Left cardiac atrium (tissue), 4 donors: Measurements from ENCODE around the gene RFTN1. TPM values are rescaled to one million over a fixed set of nuclear protein-coding genes. Genes with fewer than 3 reads are reported as not detected.
"Not testable (repeated sequence)": the region's sequence is repeated elsewhere in the genome, so short reads cannot be mapped to it uniquely, and the experiment has no call there.

ENCODE experiments used
- ATAC-seq, 2 donors: fragments of 200-7000 bp; cut with Tn5 transposase; one replicate each; pipeline ENCODE4 v1.9.1; 2020; ENCODE audit warnings: mild to moderate bottlenecking in 2 of 2, moderate library complexity in 2 of 2
- DNase-seq: peaks from one replicate; pipeline ENCODE4 v3.0.0-alpha.2; 2020
- intact Hi-C, 2 donors: fragments of 100-400 bp; cut with DNase I; formaldehyde crosslinking; loops; one replicate each; pipeline versions ENCODE4 v1.14.1 to v1.15.1; 2022 to 2023
- total RNA-seq, 2 donors: library from RNA; stranded (reverse); fragmentation: NEBNext Ultra II Directional; extraction: Animal tissue kit (Norgen Biotek cat#: 25700); gene quantifications; one replicate each; pipeline ENCODE4 v1.2.1, GENCODE V29; 2021
- donor health status: DM: no; HTN: yes; CAD: no.
- donor health status: DM: no; HTN: yes; CAD: no; lungs with severe emphysema.
- donor health status: DM: yes; HTN: yes; CAD: no.
- donor health status: Dilated cardiomyopathy.

The RFTN1 gene
- total RNA-seq, 2 donors from 2014 or later: 28.0 to 28.8 TPM

DNA sequence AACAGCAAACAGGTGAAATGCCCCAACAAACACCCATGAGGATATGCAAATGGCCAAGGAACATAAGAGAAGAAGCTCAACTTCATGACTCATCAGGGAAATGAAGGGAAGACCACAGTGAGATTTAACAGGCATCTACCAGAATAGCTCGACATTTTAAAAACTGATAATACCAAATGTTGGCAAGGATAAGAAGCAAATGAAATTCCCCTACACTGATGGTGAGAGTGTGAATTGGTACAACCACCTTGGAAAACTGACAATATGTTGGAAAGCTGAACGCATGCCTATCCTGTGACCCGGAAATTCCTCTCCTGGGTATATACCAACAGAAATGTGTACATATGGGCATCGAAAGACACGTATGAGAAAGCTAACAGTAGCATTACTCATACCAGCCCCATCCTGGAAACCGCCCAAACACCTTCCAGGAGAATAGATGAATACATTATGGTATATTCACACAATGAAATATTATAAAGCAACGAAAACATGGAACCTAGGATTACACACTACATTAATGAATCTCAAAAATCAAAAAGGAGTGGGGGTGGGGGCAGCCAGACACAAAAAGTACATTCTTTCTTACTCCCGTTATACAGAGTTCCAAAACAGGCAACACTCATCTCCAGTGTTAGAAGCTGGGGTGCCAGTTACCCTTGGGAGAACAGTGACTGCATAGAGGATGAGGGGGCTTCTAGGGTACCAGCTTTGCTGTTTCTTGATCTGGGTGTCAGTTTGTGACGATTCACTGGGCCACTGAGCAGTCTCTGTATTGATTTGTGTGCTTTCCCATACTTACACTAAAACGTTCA lies 16.9 kb downstream of the RFTN1 start:
- no peak for DNase-seq
- intact Hi-C loops: no loop called here
- no peak for ATAC-seq

DNA sequence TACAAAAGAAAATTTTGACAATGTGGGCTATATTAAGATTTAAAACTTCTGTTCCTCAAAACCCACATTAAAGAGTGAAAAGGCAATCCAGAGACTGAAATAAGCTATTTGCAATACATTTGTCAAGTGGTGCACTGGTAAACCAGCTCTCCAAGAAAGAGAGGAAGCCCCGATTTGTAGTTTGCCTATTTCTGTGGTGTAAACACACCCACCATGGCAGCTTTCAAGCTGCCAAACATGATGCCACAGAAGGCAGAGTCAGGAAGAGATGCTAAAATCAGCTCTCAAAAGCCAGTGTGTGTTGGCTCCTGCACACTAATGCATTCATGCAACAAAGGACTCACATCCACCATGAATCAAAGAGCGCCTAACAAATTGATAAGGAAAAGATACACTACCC lies 17.5 kb downstream of the RFTN1 start:
- ATAC-seq (no peak), DNase-seq (no peak)
- intact Hi-C loops: no loop called here

DNA sequence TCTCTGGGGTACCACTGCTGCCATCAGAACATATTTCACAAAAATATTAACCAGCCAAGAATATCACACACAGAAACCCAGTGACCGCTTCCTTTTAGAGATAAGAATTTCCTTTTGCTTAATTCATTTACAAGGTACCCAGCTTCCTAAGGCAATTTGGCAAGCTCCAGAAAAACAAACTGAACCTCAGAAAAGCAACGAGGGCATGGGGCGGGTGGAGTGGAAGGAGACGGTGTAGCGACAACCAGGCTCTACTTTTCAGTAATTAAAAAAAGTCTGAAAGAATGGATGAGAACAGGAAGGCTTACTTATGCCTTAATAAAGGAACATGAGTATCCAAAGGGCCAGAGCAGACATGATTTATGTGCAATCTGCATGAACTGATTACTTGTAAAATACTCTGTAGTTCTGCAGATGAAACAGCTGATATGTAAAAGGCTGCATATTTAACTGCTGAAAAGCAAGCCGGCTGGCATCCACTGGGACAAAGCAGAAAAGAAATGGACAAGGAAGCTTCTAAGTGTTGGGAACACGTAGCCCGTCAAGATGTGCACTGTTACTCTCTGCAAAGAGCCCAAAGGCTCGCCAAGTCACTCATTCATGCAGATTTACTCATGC lies 18.6 kb downstream of the RFTN1 start:
- intact Hi-C loops: no loop called here
- no peak for DNase-seq
- no peak for ATAC-seq

DNA sequence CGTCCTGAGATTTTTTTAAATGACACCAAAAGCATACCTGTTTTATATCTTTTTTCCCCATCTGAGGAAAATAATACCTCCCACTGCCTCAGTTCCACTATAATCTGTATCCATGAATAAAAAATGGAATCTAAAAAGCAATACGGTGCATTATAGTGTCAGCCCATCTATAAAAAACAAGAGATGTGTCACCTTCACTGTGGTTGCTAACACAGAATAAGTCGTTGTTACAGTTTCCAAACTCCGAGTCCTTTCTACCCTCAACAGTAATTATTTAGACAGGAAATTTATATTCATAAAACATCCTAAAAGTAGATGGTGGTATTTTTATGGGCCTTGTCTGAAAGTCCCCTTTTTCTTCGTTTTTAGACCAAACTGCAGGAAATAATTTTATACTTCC lies 19.4 kb downstream of the RFTN1 start:
- intact Hi-C loops: no loop called here
- no peak for DNase-seq
- no peak for ATAC-seq

DNA sequence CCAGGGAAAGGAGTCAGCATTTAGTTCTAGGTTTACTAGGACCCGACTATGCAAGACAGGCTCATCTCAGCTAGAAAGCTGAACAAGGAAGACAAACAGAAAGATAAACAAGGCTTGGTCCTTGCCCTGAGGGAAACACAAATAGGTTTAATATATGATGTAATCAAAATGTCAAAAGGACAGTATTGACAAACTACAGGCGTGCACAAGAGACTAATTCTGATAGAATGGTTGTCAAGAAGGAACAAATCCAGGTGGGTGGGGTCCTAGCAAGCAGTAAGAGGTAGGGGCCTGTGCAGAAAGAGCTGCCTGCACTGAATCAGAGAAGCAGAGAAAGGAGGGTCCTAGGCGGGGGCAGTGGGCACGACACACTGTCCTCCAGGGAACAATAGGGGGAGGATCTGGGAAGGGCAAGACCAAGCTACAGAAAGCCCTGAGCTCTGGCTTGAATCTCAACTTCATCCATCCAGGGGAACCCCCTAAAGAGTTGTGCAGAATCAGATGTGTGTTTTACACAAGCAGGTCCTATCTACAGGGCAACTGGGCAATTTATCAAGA lies 23.4 kb downstream of the RFTN1 start:
- intact Hi-C loops: no loop called here
- ATAC-seq: no peak
- DNase-seq: no peak

DNA sequence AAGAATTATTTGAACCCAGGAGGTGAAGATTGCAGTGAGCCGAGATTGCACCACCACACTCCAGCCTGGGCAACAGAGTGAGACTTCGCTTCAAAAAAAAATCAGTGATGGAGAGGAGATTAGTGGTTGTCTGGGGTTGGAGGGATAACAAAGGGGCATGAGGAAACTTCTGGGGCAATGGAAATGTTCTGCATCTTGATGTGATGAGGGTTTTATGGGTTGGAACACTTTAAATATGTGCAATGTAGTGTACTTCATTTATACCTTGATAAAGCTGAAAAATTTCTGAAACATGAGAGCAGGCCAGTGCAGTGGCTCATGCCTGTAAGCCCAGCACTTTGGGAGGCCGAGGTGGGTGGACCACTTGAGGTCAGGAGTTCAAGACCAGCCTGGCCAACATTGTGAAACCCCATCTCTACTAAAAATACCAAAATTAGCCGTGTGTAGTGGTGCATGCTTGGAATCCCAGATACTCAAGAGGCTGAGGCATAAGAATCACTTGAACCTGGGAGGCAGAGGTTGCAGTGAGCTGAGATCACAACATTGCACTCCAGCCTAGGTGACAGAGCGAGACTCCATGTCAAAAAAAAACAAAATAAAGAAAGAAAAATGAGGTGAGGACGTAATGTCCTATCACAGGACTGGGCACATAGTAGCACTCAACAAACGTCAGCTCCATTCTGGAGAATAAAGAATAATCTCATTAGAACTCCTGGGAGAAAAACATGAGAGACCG lies 24.0 kb downstream of the RFTN1 start:
- DNase-seq, ATAC-seq, intact Hi-C loops: not testable (repeated sequence)

DNA sequence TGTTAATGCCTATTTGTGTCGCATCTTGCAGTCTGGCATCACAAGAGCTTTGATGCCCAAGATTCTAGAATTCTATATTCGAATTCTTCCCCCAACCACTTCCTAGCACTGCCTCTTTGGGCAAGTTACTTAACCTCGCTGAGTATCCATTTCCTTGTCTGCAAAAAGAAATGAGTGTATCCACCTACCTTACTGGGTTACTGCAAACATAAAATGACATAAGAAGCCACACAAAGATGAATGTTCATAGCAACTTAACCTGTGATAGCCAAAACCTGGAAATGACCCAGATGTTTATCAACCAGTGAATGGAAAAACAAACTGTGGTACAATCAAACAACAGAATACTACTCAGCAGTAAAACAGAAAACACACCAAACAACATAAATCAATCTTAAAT lies 24.9 kb downstream of the RFTN1 start:
- ATAC-seq: no peak

DNA sequence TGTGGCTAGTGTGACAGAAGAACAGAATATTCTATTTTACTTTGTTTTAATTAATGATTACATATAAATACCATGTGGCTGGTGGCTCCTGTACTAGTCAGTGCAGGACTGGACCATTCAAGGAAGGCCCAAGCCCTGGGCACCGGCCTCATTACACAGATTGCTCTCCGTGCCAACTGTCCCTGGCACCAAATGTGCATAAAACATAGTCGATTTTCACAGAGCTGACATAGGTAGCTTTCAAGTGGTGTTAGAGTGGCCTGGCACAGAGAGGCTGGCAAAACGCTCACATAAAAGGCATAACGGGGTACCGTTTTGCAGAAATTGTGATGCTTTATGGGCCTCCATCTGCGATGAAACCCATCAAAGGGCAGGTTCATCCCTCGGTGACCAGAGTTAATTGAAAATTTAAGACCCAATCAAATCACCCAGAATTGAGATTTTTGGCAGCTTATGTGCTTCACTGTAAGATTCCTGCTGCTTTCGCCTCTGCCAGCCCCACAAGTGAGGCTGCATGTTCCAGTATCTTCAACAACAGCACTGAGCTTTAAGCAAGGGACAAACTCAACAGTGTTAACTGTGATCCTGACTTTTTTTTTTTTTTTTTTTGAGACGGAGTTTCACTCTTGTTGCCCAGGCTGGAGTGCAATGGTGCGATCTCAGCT lies 25.9 kb downstream of the RFTN1 start:
- no peak for DNase-seq
- ATAC-seq: no peak
- intact Hi-C loops: no loop called here

More for the DNA sequence above, 24.9 kb downstream of the RFTN1 start:
- intact Hi-C loops: no loop called here
- no peak for DNase-seq

DNA sequence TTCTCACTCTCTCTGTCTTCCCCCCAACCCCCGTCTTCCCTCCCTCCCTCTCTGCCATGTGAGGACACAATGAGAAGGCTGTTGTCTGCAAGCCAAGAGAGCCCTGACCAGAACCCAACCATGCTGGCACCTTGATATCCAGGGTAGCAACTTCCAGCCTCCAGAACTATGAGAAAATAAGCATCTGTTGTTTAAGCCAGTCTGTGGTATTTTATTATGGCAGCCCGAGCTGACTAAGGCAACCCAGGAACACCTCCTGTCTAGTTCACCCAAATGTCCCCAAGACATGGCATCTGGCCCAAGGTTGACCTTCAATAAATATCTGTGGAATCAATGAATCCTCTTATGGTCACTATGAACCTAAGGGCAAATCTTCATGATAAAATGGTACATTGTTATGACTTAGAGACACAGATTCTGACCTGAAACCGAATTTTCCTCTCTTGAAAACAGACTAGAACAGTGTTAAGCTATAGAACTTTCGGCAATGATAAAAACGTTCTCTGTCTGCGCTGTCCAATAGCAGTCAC lies 26.5 kb downstream of the RFTN1 start:
- no peak for ATAC-seq
- DNase-seq: no peak
- intact Hi-C loops: no loop called here

DNA sequence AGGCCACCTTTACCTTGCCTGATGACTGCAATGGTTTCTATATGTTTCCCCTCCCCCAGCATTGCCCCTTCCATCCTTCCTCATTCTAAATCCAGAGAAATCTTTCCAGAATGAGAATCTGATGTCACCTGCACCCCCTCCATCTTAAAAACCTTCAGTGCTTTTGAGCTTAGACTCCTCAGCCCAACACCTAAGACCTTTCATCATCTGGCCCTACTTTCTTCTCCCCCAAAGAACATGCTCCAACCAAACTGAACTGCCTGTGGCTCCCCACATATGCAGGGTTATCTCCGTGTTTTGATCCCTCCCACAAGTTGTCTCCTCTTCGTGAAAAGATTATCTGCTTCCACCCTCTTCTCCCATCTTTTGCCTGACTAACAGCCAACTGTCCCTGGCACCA lies 27.3 kb downstream of the RFTN1 start:
- no peak for DNase-seq
- intact Hi-C loops: no loop called here
- ATAC-seq: no peak

DNA sequence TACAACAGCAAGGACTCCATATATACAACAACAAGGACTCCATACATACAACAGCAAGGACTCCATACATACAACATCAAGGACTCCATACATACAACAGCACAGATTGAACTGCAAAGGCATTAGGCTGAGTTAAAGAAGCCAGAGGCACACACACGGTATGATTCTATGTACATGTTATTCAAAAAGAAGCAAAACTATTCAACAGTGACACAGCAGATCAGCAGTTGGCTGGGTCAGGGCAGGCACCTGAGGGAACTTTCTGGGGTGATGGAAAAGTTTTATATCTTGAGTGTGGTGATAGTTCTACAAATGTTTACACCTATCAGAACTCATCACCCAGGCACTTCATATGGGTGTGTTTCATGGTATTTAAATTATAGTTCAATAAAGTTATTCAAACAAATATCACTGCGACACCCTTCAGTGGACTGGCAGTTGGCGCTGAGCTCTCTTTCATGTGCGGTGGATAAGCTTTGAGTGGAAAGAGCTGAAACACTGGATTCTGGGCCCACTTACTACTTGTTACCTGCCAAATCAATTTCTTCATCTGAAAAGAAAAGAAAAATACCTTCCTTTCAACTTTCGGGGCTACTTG lies 28.0 kb downstream of the RFTN1 start:
- intact Hi-C loops: no loop called here
- no peak for DNase-seq
- no peak for ATAC-seq

DNA sequence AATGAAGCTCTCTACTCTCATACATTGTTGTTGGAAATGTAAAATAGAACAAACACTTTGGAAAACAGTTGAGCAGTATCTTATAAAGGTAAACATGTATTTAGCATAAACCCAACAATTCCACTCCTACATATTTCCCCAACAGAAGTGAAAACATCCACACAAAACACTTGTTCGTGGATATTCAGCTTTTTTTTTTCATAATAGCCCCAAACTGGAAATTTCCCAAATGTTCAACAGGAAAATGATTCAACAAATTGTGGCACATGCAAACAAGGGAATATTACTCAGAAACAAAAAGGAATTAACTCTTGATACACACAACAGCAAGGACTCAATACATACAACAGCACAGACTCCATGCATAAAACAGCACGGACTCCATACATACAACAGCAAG lies 28.5 kb downstream of the RFTN1 start:
- DNase-seq: no peak
- intact Hi-C loops: no loop called here

DNA sequence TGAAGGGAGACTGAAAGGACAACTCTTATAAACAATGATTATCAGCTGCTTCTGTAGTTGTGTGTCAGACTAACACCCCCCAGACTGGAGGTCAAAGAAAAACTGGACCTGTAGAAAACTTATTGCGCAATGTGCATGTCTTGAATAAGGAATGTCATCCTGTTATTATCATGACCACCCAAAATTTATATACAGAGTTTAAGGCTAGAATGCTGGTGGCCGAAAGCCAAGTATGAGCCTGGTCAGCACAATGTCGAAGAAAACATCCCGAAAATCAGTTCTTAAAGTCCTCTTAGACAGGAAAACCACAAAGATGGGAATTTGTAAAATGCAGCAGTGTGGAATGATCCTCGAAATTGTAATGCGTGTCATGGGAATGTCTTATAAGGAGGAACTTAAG lies 29.3 kb downstream of the RFTN1 start:
- ATAC-seq (peak in 1 of 2 donors; percentile 12), DNase-seq (no peak)
- intact Hi-C loops: no loop called here

More for the DNA sequence above, 28.5 kb downstream of the RFTN1 start:
- ATAC-seq: no peak

DNA sequence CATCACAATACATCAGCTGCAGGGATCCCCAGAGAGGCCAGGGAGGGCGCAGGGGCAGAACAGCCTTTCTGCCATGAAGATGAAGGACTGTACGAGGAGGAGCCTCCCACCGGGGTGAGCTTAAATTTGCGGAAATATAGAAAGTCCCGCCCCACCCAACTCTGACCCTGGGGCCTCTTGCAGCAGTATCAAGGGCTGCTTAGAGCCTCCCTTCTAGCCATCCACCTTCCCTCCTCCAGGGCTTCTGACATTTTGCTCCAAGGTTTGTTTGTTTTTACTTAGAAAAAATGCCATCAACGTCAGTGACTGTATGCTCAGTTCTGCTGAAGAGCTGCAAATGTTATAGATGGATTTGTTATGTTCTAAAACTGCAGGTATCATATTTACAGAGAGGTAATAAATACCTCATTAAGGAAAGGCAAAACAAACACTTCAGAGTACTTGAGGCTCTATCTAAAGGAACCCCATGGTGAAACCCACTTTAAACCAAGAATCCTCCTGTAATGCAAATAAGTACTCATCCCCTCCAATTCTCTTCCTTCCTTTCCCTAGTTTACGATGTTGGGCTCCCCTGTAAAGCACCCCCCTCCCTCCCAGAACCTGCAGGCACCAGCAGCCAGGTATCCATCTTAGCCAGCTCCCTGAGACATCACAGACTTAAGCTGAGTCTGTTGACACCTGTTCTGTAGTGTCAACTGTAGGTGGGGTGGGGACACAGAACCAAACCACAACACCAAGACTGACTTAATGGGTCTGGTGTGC lies 30.5 kb downstream of the RFTN1 start:
- intact Hi-C loops: no loop called here
- DNase-seq: peak; percentile 29
- ATAC-seq: no peak

DNA sequence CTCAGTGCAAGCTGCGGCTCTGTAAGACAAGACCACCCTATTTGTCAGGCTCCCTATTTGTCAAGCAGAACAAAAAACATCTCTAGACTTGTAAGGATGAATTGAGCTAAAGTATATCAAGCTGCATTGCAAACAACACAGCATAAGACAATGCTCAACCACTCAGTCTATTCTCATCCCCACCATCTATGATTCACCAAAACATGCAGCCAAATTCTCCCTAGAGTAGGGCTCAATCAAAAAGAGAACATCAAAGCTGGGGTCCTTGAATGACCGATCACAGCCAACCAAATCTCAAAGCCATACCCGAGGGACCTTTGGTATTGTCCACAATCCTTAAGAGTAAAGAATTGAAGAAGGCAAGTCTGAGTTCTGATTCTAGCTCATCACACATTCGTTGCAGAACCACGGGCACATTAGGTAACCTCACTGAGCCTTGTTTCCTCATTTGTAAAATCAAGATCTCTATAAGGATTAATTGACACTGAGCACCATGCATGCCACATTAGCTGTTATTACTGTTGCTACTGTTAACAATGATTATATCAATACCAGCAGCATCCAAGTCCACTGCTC lies 31.2 kb downstream of the RFTN1 start:
- ATAC-seq: no peak
- intact Hi-C loops: no loop called here

DNA sequence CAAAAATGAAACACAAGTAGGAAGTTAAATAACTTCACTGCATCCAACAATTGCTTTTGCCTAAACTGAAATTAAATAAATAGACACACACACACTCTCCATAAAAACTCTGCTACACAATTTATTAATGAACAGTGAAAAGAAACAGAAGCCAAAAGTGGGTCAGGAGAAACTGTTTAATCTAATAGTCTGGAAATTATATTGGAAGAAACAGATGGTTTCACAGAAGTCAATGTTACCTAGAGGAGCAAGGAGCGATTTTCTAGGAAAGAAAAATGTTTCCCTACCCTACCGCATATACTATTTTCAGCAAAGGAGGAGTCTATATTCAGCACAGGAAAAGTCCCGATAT lies 32.0 kb downstream of the RFTN1 start:
- DNase-seq (no peak), ATAC-seq (no peak)
- intact Hi-C loops: no loop called here

More for the DNA sequence above, 31.2 kb downstream of the RFTN1 start:
- DNase-seq: no peak

DNA sequence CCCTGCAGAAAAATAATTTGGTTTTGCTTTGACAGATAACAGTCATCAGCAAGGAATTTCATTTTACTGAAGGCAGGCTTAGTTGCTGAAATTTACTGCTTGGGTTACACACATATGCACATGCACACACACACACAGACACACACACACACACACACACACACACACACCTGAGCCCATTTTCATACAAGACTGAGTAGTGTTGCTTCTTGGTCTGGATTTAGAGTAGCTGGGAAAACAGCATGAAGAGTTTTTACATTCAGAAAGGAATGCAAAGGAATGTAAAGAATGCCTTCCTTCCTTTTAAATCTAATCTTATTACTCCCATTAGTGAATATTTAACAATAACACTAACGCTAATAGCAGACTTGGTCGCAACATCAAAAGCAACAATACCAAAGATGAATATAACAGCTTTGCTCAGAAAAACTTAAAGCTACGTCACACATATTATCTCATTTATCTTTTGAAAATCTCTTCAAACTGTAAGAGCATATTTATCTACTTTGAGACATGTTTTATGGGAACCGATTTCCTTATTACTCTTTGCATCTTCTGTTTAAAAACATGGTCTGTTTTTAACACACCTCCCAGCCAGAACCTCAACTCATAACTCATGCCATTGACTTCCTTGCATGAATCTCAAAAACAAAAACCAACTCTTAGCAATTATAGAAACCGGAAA lies 32.5 kb downstream of the RFTN1 start:
- DNase-seq: no peak
- intact Hi-C loops: no loop called here
- no peak for ATAC-seq
